ENCODE measurements around the gene BLOC1S3.

DNA sequence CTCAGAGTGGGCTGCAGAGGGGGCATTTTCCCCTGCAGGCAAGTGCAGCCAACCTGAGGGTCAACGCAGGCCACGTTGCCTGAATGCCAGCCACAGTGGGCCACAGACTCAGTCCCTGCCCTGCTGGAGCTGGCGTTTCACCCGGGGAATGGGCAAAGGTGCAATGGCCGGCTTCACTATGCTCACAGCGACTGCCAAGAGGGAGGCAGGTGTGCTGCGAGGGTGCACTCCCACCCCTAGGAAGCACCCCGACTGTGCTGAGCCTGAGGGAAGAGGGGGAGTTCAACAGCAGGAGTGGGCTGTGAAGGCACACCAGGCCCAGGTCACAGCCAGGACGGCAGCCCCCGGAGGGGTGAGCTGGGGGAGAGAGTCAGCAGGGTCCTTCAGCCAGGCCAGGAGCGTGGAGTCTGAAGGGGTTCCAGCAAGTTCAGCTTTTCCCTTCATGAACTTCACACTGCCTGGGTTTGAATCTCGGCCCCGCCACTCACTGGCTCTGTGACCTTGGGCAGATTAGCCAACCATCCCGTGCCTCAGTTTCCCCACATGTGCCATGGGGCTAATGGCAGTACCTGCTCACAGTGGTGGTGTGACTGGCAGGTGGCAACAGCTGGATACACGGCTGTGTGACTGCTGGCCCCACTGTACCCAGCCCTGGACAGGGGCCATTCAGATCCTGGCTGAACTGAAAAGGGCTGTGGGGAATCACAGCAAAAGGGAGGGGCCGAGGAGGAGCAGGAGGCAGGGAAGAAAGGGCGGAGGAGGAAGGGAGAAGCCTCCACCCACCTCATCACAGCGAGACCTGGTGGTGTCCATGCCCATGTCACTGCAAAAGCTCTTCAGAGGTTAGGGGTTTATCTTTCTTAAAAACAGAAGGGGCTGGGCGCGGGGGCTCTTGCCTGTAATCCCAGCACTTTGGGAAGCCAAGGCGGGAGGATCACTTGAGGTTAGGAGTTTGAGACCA is 8.2 kb upstream of the BLOC1S3 start:
- TF ChIP-seq, protein P1, sequence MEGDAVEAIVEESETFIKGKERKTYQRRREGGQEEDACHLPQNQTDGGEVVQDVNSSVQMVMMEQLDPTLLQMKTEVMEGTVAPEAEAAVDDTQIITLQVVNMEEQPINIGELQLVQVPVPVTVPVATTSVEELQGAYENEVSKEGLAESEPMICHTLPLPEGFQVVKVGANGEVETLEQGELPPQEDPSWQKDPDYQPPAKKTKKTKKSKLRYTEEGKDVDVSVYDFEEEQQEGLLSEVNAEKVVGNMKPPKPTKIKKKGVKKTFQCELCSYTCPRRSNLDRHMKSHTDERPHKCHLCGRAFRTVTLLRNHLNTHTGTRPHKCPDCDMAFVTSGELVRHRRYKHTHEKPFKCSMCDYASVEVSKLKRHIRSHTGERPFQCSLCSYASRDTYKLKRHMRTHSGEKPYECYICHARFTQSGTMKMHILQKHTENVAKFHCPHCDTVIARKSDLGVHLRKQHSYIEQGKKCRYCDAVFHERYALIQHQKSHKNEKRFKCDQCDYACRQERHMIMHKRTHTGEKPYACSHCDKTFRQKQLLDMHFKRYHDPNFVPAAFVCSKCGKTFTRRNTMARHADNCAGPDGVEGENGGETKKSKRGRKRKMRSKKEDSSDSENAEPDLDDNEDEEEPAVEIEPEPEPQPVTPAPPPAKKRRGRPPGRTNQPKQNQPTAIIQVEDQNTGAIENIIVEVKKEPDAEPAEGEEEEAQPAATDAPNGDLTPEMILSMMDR (IDR thresholded peaks at IDR 0.05), result no peak
- TF ChIP-seq POLR2A (IDR thresholded peaks at IDR 0.05), result no peak

Data from right lobe of liver (tissue), 4 donors.